ENCODE data around the gene NOTCH3. TPM values are rescaled to one million over a fixed set of nuclear protein-coding genes. Genes with fewer than 3 reads are reported as not detected.

The NOTCH3 gene
- total RNA-seq, 1 experiment from 2014 or later = 39.4 TPM

DNA sequence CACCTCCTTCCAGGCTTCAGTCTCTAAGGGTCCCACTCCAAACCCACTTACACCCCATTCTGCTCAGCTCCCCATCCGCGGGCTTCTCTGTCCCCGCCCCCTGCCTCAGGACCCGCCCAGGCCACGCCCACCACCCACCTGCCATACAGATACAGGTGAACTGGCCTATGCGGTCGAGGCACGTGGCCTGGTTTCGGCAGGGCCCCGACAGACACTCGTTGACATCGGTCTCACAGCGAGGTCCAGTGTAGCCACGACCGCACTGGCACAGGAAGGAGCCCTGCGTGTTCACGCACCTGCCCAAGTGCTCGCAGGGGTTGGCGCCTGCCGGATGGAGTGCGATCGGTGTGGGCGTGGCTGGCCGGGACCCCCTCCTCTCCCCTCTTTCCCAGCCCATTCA is 11.9 kb downstream of the NOTCH3 start:
- BruUV-seq (replicated peaks) = no TSS peak
- ChIA-PET CTCF (no interaction called here), POLR2A (no interaction called here), RAD21 (ENCODE audit: low non-redundant PET in 1 of 2, low total read pairs in 2 of 2, uncharacterized antibody in 2 of 2, unreplicated experiment in 2 of 2) (no interaction called here)
- Histone ChIP-seq H2AFZ (ENCODE audit: low read depth, low read length, poor library complexity, severe bottlenecking) (no peak overlapping the region), H3K9ac (ENCODE audit: low read length) (no peak overlapping the region), H3K4me1 (ENCODE audit: control insufficient read depth in 1 of 2, insufficient read depth in 2 of 2, low read length in 2 of 2) (no peaks in the 10 kb centered on the region), H3K79me2 (ENCODE audit: insufficient read depth, low read length) (no peaks in the 10 kb centered on the region), H3K27ac (ENCODE audit: low read depth, low read length) (no peak overlapping the region), H3K9me3 (ENCODE audit: control insufficient read depth in 1 of 2, insufficient read depth in 1 of 2, low read depth in 1 of 2, low read length in 2 of 2) (no peaks in the 10 kb centered on the region), H3K27me3 (ENCODE audit: insufficient read depth, low read length) (no peaks in the 10 kb centered on the region), H3K4me2 (ENCODE audit: low read length) (no peak overlapping the region), H4K20me1 (ENCODE audit: insufficient read depth) (no peaks in the 10 kb centered on the region), H3K36me3 (ENCODE audit: control insufficient read depth in 1 of 2, insufficient read depth in 2 of 2, low read length in 2 of 2) (peaks cover 0 to 10% of the 10 kb centered on the region in 2 experiments; a peak in 1 of 4 replicates), H3K4me3 (replicated peaks in 1 of 2; ENCODE audit: low read depth in 1 of 2, low read length in 2 of 2) (no peak overlapping the region), H3K9me2 (ENCODE audit: insufficient read depth) (no peaks in the 10 kb centered on the region)
- no peak for DNase-seq (ENCODE audit: low read depth, low spot score)
- ATAC-seq = no peak
- no peak for TF ChIP-seq SIN3A (IDR thresholded peaks at IDR 0.05; ENCODE audit: low read depth)
- TF ChIP-seq POLR2AphosphoS5 (IDR thresholded peaks at IDR 0.05; ENCODE audit: low read depth, low read length) = no peak
- no peak for TF ChIP-seq CTCF (IDR thresholded peaks at IDR 0.05 in 2 of 3, conservative IDR thresholded peaks at IDR 0.05 in 1 of 3; ENCODE audit: borderline replicate concordance in 1 of 3, insufficient read depth in 1 of 3, low read depth in 2 of 3, low read length in 2 of 3)
- TF ChIP-seq EZH2 (IDR thresholded peaks at IDR 0.05) = no peak
- no peak for TF ChIP-seq YY1 (IDR thresholded peaks at IDR 0.05; ENCODE audit: extremely low read depth, insufficient replicate concordance, low read depth, low read length)
- no peak for TF ChIP-seq ATF3 (IDR thresholded peaks at IDR 0.05)
- TF ChIP-seq REST (IDR thresholded peaks at IDR 0.05; ENCODE audit: low read depth) = no peak
- no peak for TF ChIP-seq POLR2A (IDR thresholded peaks at IDR 0.05; ENCODE audit: borderline replicate concordance, extremely low read depth, insufficient read depth, insufficient read length)
- TF ChIP-seq JUND (IDR thresholded peaks at IDR 0.05) = no peak
- no peak for TF ChIP-seq SRF (IDR thresholded peaks at IDR 0.05; ENCODE audit: low read depth)
- TF ChIP-seq ELF1 (IDR thresholded peaks at IDR 0.05; ENCODE audit: borderline replicate concordance, low read depth) = no peak
- TF ChIP-seq RAD21 (IDR thresholded peaks at IDR 0.05; ENCODE audit: low read depth) = no peak
- no peak for TF ChIP-seq ZNF274 (IDR thresholded peaks at IDR 0.05; ENCODE audit: low read depth, low read length)
- TF ChIP-seq ZFX (IDR thresholded peaks at IDR 0.05) = no peak
- intact Hi-C loops (cut with micrococcal nuclease) = no loop called here
